Epithelial cell of esophagus (primary cell): ENCODE results near the gene FGF11.
A peak's percentile ranks its signal among the peaks of the same experiment; 100 is the strongest.

Source experiments
- DNase-seq: peaks from one replicate; pipeline ENCODE4 v3.0.0; 2010; ENCODE audit warnings: low read depth
- H3K4me3 ChIP-seq: 2 replicates; pipeline ENCODE4 v1.5.1; 2011; ENCODE audit warnings: mild to moderate bottlenecking, low read length, control low read depth
- TF ChIP-seq, protein P1 (sequence below): IDR thresholded peaks from 2 replicates; pipeline ENCODE4 v1.5.1; 2011; ENCODE audit warnings: low read depth, mild to moderate bottlenecking, low read length, control low read depth, inconsistent platforms; ENCODE audit not compliant: insufficient read depth; ENCODE audit errors: missing control alignments

The FGF11 gene

DNA sequence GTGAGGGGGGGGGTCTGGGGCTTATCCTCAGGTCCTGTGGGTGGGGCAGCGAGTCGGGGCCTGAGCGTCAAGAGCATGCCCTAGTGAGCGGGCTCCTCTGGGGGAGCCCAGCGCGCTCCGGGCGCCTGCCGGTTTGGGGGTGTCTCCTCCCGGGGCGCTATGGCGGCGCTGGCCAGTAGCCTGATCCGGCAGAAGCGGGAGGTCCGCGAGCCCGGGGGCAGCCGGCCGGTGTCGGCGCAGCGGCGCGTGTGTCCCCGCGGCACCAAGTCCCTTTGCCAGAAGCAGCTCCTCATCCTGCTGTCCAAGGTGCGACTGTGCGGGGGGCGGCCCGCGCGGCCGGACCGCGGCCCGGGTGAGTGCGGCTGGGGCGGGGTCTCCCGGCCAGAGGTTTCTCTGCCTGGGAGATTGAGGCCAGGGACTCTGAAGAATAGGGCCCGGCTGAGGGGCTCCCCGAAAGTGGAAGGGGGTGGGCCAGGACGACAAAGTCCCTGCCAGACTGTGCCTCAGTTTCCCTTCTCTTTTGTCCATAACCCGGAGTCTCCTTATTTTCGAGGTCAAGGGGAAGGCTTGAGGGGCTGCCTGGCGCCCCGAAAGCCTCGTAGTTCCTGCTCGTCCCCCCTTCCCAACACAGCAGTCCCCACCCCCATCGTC is at the start of gene FGF11:
TSS of gene FGF11 (plus strand) at position 51 of the 651 bp plus-strand sequence. CDS start at position 160, 109 bp downstream.
- TF ChIP-seq, protein P1, sequence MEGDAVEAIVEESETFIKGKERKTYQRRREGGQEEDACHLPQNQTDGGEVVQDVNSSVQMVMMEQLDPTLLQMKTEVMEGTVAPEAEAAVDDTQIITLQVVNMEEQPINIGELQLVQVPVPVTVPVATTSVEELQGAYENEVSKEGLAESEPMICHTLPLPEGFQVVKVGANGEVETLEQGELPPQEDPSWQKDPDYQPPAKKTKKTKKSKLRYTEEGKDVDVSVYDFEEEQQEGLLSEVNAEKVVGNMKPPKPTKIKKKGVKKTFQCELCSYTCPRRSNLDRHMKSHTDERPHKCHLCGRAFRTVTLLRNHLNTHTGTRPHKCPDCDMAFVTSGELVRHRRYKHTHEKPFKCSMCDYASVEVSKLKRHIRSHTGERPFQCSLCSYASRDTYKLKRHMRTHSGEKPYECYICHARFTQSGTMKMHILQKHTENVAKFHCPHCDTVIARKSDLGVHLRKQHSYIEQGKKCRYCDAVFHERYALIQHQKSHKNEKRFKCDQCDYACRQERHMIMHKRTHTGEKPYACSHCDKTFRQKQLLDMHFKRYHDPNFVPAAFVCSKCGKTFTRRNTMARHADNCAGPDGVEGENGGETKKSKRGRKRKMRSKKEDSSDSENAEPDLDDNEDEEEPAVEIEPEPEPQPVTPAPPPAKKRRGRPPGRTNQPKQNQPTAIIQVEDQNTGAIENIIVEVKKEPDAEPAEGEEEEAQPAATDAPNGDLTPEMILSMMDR: no peak
- no peak for DNase-seq
- H3K4me3 ChIP-seq: peak within 1 kb of the TSS; percentile 78

DNA sequence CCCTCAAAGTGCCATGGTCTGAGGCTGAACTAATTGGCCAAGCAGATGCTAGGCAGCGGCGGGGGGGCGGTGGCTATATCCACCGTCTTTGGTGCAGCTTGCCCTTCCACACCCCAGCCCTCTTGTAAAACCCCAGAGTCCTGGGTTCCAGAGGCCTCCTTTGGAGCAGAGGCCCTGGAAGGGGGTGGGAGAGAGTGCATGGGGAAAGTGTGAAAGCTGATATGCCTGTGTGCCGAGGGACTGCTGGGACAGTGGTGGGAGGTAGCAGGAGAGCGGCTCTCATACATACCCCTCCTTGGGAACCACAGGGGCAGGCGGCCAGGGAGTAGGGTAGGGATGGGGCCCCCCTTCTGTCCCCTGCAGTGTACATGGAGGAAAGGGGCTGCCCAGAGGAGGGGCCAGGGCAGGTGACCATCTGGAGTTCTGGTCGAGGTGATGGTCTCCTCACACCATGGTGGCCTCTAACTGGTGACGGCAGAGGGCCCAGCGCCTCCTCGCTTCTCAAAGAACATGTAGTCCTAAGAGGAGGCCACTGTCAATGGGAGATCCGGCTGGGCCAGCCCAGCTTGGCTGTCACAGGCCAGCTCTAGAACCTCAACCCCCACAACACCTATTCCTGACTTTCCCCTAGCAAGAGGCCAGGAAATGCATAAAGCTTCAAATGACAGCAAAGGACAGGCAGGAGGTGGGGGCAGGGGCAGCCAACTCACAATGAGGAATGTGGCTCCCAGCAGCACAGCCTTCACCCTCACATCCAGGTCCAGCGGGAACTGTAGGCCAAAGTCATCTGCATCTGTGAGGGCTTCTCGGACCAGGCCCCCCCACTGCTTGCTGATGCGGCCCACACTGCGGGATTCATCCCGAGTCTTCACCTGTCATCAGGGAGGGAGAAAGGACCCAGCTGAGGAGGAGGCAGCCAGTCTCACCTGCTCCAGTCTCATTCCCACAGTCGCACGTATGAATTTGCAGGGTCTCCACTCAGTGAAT is 49.1 kb upstream of the FGF11 start:
- no peak for DNase-seq
- no peak overlapping the region for H3K4me3 ChIP-seq
- TF ChIP-seq, protein P1: no peak

DNA sequence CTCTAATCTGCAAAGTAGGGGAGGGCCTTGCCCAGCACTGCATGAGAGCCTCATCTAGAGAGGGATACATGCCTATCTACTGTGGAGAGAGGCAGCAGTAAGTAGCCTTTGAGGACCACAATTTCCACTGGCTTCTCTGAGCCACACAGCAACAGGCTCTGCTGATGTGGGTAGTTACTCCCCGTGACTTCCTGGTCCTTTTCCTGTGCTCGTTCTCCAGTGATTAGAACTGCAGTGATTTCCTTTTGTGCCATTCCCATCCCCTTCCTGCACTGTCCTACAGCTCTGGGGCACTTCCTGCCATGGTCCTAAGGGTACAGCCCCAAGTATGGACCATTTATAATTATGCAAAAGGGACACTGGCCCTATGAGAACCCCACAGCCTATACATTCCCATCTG is 48.0 kb upstream of the FGF11 start:
- no peak overlapping the region for H3K4me3 ChIP-seq
- TF ChIP-seq, protein P1: no peak

DNA sequence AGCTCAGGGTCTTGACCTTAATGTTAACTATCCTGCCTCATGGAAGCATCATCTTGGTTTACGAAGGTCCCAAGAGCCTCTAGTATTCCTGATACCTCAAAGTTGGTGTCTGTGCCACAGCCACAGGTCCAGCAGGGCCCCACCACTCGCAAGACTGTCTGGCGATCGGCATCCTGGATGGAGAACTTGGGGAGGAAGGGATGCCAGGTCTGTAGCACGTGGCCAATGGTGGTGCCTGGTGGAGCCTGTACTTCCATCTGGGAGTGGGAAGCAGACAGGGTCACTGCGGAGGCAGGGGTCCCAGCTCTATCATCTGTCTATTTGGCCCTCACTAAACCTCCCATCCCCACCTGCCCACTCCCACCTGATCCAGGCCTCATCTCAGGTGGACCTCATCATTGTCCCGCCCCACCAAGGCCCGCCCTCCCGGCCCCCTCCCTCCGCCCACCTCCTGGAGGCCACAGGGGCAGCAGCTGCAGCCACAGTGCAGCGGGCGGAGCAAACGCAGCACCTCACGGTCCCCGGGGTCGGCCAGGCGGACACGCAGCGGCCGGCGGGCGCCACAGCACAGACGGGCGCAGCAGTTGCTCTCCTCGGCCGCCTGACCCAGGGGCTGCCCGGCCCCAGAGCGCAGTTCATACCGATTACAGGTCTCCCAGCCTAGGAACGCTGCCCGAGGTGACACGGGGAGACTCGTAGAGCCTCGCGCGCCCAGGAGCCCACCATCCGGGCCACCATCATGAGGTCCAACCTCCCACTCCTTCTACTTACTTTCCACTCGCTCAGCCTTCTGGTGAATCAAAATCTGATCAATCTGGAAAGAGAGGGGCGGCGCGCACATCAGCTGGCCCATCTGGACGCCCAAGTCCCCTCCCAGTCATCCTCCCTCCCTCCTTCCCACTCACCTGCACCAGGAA is 46.4 kb upstream of the FGF11 start:
- H3K4me3 ChIP-seq: peak overlapping the region; percentile 83
- TF ChIP-seq, protein P1: no peak
- no peak for DNase-seq

More for the DNA sequence above, 48.0 kb upstream of the FGF11 start:
- DNase-seq: no peak

DNA sequence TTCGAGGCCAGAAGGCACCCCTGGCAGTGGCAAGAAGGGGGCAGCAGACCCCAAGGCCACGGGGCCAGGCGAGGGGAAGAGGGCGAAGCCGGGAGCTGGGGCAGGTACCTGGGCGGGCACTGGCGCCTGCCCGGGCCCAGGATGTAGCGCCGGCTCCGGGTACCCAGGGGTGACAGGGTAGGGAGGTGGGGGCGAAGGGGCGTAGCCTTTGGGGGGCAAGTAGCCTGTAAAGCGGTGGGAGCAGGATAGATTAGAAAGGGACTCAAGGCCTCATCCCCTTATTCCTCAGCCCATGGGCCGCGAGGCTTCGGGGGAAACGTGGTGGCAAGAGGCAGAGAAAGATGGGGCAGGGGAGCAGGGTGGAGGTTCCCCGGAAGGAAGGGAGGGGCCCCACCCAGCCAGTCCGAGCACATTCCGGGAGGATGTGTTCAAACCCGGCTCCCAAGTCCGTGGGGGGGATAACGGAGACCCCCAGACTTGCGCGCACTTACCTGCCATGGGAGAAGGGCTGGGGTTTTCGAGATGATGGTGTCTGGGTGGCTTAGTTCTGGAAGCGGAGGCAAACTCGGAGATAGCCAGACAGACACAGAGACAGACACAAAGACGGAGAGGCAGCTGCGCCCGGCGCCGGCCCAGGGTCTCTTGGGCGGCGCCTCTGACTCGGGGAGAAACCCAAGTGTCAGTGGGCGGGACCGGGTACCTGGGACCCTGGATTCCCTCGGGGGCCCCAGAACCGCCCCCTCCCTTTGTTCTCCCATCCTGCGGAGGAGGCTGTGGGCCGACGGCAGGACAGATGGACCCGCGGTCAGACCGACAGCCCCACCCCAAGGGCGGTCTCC is 45.5 kb upstream of the FGF11 start:
- TF ChIP-seq, protein P1: no peak
- peak overlapping the region; percentile 83 for H3K4me3 ChIP-seq
- DNase-seq: peak; percentile 60
